Testis (tissue), 3 donors: ENCODE data around the gene STRIP2. TPM values are rescaled to one million over a fixed set of nuclear protein-coding genes. Genes with fewer than 3 reads are reported as not detected.
"Not testable (repeated sequence)": the region's sequence is repeated elsewhere in the genome, so short reads cannot be mapped to it uniquely, and the experiment has no call there.

Source experiments
- DNase-seq: peaks from one replicate; pipeline ENCODE4 v3.0.0-alpha.2; 2019
- H3K27ac ChIP-seq, 2 donors: fragments of 200-600 bp; sonication (generic); one replicate each; pipeline ENCODE4 v1.5.1; 2019
- H3K27me3 ChIP-seq: fragments of 200-600 bp; sonication (generic); one replicate; pipeline ENCODE4 v1.5.1; 2019
- H3K36me3 ChIP-seq: fragments of 200-600 bp; sonication (generic); one replicate; pipeline ENCODE4 v1.5.1; 2017; ENCODE audit warnings: low read depth; ENCODE audit errors: missing control alignments
- H3K4me1 ChIP-seq: fragments of 200-600 bp; sonication (generic); one replicate; pipeline ENCODE4 v1.5.1; 2019
- H3K4me3 ChIP-seq, 2 donors: fragments of 200-600 bp; sonication (generic); one replicate each; pipeline ENCODE4 v1.5.1; 2017 to 2019
- H3K9me3 ChIP-seq: fragments of 200-600 bp; sonication (generic); one replicate; pipeline ENCODE4 v1.5.1; 2017
- CTCF ChIP-seq, 3 experiments: fragments of 450-650 bp in 2 of 3; fragments of 200-600 bp in 1 of 3; sonication (generic) in 1 of 3; IDR thresholded peaks; one replicate each; pipeline ENCODE4 v1.5.1; 2016 to 2019; ENCODE audit warnings: antibody characterized with exemption in 3 of 3, mild to moderate bottlenecking in 2 of 3, moderate library complexity in 1 of 3
- POLR2A ChIP-seq: fragments of 450-650 bp; IDR thresholded peaks from one replicate; pipeline ENCODE4 v1.6.1; 2017; ENCODE audit warnings: antibody characterized with exemption, mild to moderate bottlenecking, moderate library complexity
- WGBS, 2 donors: methylation state at CpG; one replicate each; pipeline ENCODE4 v1.1.5; 2018; 5-methylcytosine and 5-hydroxymethylcytosine counted together
- intact Hi-C: fragments of 100-400 bp; cut with DNase I; formaldehyde crosslinking; loops from one replicate; pipeline ENCODE4 v1.15.1; 2023; ENCODE audit warnings: low total_unique reads
- polyA plus RNA-seq: library from polyadenylated mRNA; stranded (reverse); fragments of 350-450 nt; fragmentation: Illumina TruSeq; extraction: RNeasy Lipid Tissue Mini Kit (QIAGEN cat#74804); gene quantifications from one replicate; pipeline ENCODE4 v1.2.3, GENCODE V29; 2014; ENCODE audit warnings: low read depth, low replicate concordance; ENCODE audit not compliant: insufficient read depth
- total RNA-seq, 2 donors: library from RNA; depleted of rRNA; stranded (reverse); fragments of >200 nt; gene quantifications; one replicate each; pipeline ENCODE4 v1.2.3, GENCODE V29; 2016

STRIP2 gene
- total and polyA plus RNA-seq, 3 donors from 2014 or later = 18.8 to 54.0 (median 25.5) TPM

DNA sequence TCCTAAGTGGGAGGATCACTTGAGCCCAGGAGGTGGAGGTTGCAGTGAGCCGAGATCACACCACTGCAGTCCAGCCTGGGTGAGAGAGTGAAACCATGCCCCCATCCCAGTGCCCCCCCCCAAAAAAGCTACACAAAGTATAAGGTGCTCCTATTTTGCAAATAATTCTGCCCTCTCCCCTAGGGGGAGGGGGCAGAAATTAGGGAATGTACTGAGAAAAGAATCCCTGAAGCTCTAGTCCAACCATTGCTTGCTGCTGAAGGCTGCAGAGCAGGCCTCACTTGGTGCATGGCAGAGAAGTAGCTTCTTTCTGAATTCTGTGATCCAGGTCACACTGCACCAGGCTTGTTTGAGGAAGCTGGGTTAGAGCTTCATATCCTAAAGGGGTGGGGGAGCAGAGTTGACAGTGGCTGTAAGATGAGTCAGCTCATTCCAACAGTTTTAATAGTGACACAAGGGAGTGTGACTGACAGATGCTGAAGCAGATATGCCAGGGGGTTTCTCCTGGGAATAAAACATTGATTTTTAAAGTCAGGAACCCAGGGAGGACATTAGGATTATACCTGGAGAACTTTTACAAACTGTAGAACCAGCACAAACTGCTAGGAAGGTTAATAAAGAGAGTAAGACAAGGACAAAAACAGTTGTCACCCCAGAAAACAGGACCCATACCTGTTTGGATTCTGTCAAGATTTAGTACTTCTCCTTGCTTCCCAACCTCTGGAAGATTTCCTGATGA, 32.8 kb upstream of the STRIP2 start:
- WGBS, 2 donors = 82 to 83% methylated on average over 1 of the region's 1 CpG
- Histone ChIP-seq H3K4me1 (no peaks in the 10 kb centered on the region), H3K4me3 (no peak overlapping the region), H3K27me3 (no peaks in the 10 kb centered on the region), H3K27ac (no peak overlapping the region), H3K36me3 (no peaks in the 10 kb centered on the region), H3K9me3 (no peaks in the 10 kb centered on the region)
- intact Hi-C loops = no loop called here
- TF ChIP-seq CTCF (IDR thresholded peaks at IDR 0.05) (no peak), POLR2A (no peak)
- DNase-seq = no peak

DNA sequence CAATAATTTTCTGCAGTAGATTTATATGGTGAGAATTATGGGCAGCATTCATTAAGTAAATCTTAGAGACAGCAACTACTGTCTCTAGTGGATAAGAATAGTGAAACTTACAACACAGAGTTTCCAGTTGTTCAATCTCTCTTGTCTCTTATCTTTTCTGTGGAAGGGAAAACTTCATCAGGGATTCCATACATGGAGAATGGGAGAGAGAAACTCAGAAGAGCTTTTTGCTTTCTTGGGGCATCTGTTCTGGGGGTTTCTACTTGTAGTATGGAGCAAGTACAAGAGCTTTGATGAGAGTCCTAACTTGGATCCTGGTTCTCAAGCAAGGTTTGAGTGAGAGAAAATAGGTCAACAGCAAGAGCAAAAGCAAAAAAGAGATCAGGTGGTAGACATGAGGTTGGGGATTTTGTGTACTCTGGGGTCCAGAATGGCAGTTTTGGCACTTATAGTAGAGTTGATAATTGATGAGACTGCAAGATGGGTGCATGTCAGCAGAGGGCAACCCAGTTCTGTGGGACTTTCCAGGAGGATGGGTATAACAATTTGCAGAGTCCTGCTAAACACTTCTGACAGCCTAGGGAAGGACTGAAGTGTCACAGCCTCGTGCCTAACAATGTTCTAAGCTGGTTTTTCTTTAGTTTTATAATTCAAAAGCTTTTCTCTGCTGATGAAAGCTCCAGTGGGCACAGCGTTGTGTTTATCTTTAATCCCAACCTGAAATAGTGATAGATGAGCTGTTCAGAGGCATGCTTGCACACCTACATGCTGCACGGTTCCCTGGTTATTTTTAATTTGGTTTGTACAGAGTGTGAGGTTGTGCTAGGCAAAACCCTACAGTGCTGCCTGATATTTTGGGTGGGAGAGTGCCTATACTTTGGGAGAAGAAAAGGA, 32.0 kb upstream of the STRIP2 start:
- 76 to 81% methylated on average over 3 of the region's 3 CpGs for WGBS, 2 donors
- no peak overlapping the region for H3K27ac ChIP-seq
- no peaks in the 10 kb centered on the region for H3K4me1 ChIP-seq
- no peak for DNase-seq
- no peaks in the 10 kb centered on the region for H3K27me3 ChIP-seq
- no peak for TF ChIP-seq CTCF (IDR thresholded peaks at IDR 0.05)
- TF ChIP-seq POLR2A = no peak
- intact Hi-C loops = no loop called here
- H3K4me3 ChIP-seq = no peak overlapping the region
- no peaks in the 10 kb centered on the region for H3K36me3 ChIP-seq
- no peaks in the 10 kb centered on the region for H3K9me3 ChIP-seq

DNA sequence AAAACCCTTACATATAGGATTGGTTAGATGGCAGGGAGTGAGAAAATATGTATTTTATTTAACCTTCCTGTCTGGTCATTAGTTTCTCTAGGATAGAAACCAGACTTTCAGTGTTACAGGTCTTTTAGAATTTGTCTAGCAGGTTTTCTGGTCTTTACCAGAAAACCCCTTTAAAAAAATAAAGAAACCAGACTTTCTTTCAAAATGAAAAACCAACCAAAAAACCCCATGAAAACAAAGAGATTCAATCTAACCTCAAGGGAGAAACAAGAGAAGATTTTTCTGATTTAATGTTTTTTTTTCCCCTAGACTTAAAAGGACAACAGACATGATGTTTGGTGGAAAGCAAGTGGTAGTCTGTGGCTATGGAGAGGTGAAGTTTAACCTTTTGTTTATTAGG, 28.7 kb upstream of the STRIP2 start:
- H3K36me3 ChIP-seq = no peaks in the 10 kb centered on the region
- intact Hi-C loops = no loop called here
- no peak overlapping the region for H3K27ac ChIP-seq
- no peak overlapping the region for H3K4me3 ChIP-seq
- no peak for DNase-seq
- H3K9me3 ChIP-seq = no peaks in the 10 kb centered on the region
- no peaks in the 10 kb centered on the region for H3K27me3 ChIP-seq
- TF ChIP-seq POLR2A = no peak
- no peak for TF ChIP-seq CTCF (IDR thresholded peaks at IDR 0.05)
- H3K4me1 ChIP-seq = no peaks in the 10 kb centered on the region

GRCh38 chr7:129410238-129410637, 24.0 kb upstream of the STRIP2 start:
- H3K27ac ChIP-seq, intact Hi-C loops, H3K4me3 ChIP-seq, DNase-seq, H3K4me1 ChIP-seq, H3K9me3 ChIP-seq, H3K27me3 ChIP-seq, H3K36me3 ChIP-seq: not testable (repeated sequence)
- 95 to 96% methylated on average over 8 of the region's 8 CpGs for WGBS, 2 donors

- WGBS, 2 donors = 96 to 97% methylated on average over 4 of the region's 4 CpGs
- Histone ChIP-seq H3K4me3 (no peak overlapping the region), H3K4me1 (no peaks in the 10 kb centered on the region), H3K36me3 (no peaks in the 10 kb centered on the region), H3K27me3 (no peaks in the 10 kb centered on the region), H3K9me3 (no peaks in the 10 kb centered on the region), H3K27ac (no peak overlapping the region)
- intact Hi-C loops = no loop called here
- TF ChIP-seq CTCF (IDR thresholded peaks at IDR 0.05) = no peak
- no peak for TF ChIP-seq POLR2A
- DNase-seq = no peak
Observed at GRCh38 chr7:129412501-129412900, 21.7 kb upstream of the STRIP2 start.
